ENCODE measurements around the gene SLC30A9. TPM values are rescaled to one million over a fixed set of nuclear protein-coding genes. Genes with fewer than 3 reads are reported as not detected.

SLC30A9 gene
- total RNA-seq = 44.6 to 49.0 TPM (median 47.9 TPM) in 3 replicates
- long read RNA-seq, full-length matches to known transcripts = 57 of 69 reads
- long read RNA-seq, partial matches to known transcripts = 6 of 69 reads
- long read RNA-seq, other reads (novel, unspliced or antisense) = 6 of 69 reads

GRCh38 chr4:41990365-41991111 is at the start of gene SLC30A9:
Gene SLC30A9, plus strand, starts transcription at chr4:41990530. Its CDS starts 122 bp downstream, at chr4:41990652.
- H3K9me3 Mint-ChIP-seq (ENCODE audit: low read depth) = no peaks in the 10 kb centered on the region
- DNase-seq (ENCODE audit: low spot score) = peak; percentile 95
- H3K27me3 Mint-ChIP-seq (ENCODE audit: low read depth) = no peaks in the 10 kb centered on the region
- TF ChIP-seq CTCF (IDR thresholded peaks at IDR 0.05) = peak; percentile 75
- peak within 1 kb of the TSS; percentile 86 for H3K4me3 Mint-ChIP-seq (ENCODE audit: unreplicated experiment)
- H3K4me1 Mint-ChIP-seq (ENCODE audit: low read depth) = peaks cover 30% of the 10 kb centered on the region
- H3K27ac Mint-ChIP-seq (ENCODE audit: unreplicated experiment) = peak within 1 kb of the TSS; percentile 86
- no peaks in the 10 kb centered on the region for H3K36me3 Mint-ChIP-seq (ENCODE audit: low read depth)

GRCh38 chr4:41940834-41941233 is 49.5 kb upstream of the SLC30A9 start:
- H3K27me3 Mint-ChIP-seq (ENCODE audit: low read depth) = no peaks in the 10 kb centered on the region
- no peak overlapping the region for H3K4me3 Mint-ChIP-seq (ENCODE audit: unreplicated experiment)
- H3K9me3 Mint-ChIP-seq (ENCODE audit: low read depth) = no peaks in the 10 kb centered on the region
- no peak overlapping the region for H3K27ac Mint-ChIP-seq (ENCODE audit: unreplicated experiment)
- no peak for TF ChIP-seq CTCF (IDR thresholded peaks at IDR 0.05)
- DNase-seq (ENCODE audit: low spot score) = no peak
- H3K4me1 Mint-ChIP-seq (ENCODE audit: low read depth) = peaks cover 17% of the 10 kb centered on the region
- peaks cover 10% of the 10 kb centered on the region for H3K36me3 Mint-ChIP-seq (ENCODE audit: low read depth)

- Mint-ChIP-seq H3K9me3 (ENCODE audit: low read depth) (no peaks in the 10 kb centered on the region), H3K4me1 (ENCODE audit: low read depth) (no peaks in the 10 kb centered on the region), H3K4me3 (ENCODE audit: unreplicated experiment) (no peak overlapping the region), H3K27me3 (ENCODE audit: low read depth) (no peaks in the 10 kb centered on the region), H3K27ac (ENCODE audit: unreplicated experiment) (no peak overlapping the region), H3K36me3 (ENCODE audit: low read depth) (peaks cover 13% of the 10 kb centered on the region)
- TF ChIP-seq CTCF (IDR thresholded peaks at IDR 0.05) = no peak
- no peak for DNase-seq (ENCODE audit: low spot score)
Observed at GRCh38 chr4:41943506-41943905, 46.8 kb upstream of the SLC30A9 start.

GRCh38 chr4:41944089-41944488 is 46.2 kb upstream of the SLC30A9 start:
- DNase-seq (ENCODE audit: low spot score) = no peak
- no peaks in the 10 kb centered on the region for H3K4me1 Mint-ChIP-seq (ENCODE audit: low read depth)
- H3K27me3 Mint-ChIP-seq (ENCODE audit: low read depth) = no peaks in the 10 kb centered on the region
- H3K9me3 Mint-ChIP-seq (ENCODE audit: low read depth) = no peaks in the 10 kb centered on the region
- H3K4me3 Mint-ChIP-seq (ENCODE audit: unreplicated experiment) = no peak overlapping the region
- no peak overlapping the region for H3K27ac Mint-ChIP-seq (ENCODE audit: unreplicated experiment)
- no peak for TF ChIP-seq CTCF (IDR thresholded peaks at IDR 0.05)
- peaks cover 14% of the 10 kb centered on the region for H3K36me3 Mint-ChIP-seq (ENCODE audit: low read depth)

GRCh38 chr4:41949531-41949930 is 40.8 kb upstream of the SLC30A9 start:
- no peaks in the 10 kb centered on the region for H3K4me1 Mint-ChIP-seq (ENCODE audit: low read depth)
- no peak for DNase-seq (ENCODE audit: low spot score)
- no peaks in the 10 kb centered on the region for H3K27me3 Mint-ChIP-seq (ENCODE audit: low read depth)
- H3K36me3 Mint-ChIP-seq (ENCODE audit: low read depth) = peaks cover 28% of the 10 kb centered on the region
- TF ChIP-seq CTCF (IDR thresholded peaks at IDR 0.05) = no peak
- no peaks in the 10 kb centered on the region for H3K9me3 Mint-ChIP-seq (ENCODE audit: low read depth)
- H3K27ac Mint-ChIP-seq (ENCODE audit: unreplicated experiment) = no peak overlapping the region
- H3K4me3 Mint-ChIP-seq (ENCODE audit: unreplicated experiment) = no peak overlapping the region

Measured in chondrocyte (in vitro differentiated cells).